GM13977 (cell line): ENCODE measurements around the gene ADAMTS9.

ENCODE experiments used
- DNase-seq: peaks from one replicate; pipeline ENCODE4 v3.0.0; 2012; ENCODE audit warnings: low spot score
- CTCF ChIP-seq: IDR thresholded peaks from 2 replicates; pipeline ENCODE4 v1.5.1; 2012; ENCODE audit warnings: mild to moderate bottlenecking, control low read depth; ENCODE audit not compliant: insufficient read depth; ENCODE audit errors: extremely low read depth, missing control alignments
- in situ Hi-C: fragments of 300-500 bp; cut with MboI; formaldehyde crosslinking; loops from one replicate; pipeline ENCODE4 v1.12.0; 2022; ENCODE audit warnings: low sequenced_read_pairs, low pct_unique_long_range_greater_than_20kb, mixed read lengths, inconsistent platforms; ENCODE audit not compliant: unreplicated experiment

ADAMTS9 gene

DNA sequence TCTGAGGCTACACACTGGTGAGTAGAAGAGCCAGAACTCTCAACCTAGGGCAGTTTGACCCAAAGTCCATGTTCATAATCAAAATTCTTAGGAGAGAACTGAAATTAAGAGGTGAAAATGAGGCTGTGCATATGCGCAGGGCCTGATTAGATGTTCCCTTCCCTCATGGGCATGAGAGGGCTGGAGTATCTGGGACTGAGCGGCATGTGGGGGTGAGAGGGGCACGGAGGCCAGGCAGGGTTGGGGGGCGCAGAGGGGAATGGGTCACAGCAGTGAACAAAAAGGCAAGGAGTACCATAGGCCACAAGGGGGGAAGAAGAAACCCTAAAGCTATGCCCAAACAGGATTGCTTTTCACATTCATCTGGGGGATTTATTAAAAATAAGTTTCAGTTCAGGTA is 31.3 kb downstream of the ADAMTS9 start:
- in situ Hi-C loops, result no loop called here
- no peak for DNase-seq
- no peak for TF ChIP-seq CTCF

DNA sequence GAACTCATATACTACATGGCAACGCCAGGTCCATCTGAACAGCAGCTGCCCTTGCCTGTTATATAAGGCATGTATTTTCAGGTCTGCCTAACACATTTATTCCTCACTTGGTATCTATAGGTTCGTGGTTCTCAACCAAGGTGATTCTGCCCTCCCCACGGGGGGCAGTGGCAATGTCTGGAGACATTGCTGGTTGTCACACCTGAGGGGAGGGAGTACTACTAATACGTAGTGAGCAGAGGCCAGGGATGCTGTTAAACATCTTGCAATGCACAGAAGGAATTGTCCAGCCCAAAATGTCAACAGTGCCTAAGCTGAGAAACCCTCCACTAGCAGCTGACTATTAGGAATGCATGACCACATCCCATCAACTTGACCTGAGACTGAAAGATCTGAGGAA is 32.6 kb downstream of the ADAMTS9 start:
- TF ChIP-seq CTCF, result no peak
- DNase-seq, result no peak
- in situ Hi-C loops, result no loop called here

DNA sequence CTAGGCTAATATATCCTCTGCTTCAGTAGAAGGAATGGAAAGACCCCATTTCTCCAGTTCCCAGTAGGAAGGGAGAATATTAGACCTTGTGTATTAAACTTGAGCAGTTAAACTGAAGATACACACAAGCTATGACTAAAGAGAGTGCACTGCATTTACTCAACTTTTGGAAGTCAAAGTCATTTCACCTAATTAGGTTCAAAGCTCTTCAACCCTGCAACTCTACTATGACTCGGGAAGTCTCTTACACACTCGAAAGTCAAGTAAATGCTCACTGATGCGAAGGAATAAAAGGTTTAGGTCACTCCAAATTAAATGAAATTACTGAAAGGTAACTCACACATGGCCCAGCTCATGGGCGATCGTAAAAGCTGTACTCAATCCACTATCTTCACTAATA is 33.8 kb downstream of the ADAMTS9 start:
- in situ Hi-C loops, result no loop called here
- DNase-seq, result no peak
- no peak for TF ChIP-seq CTCF

- DNase-seq, result no peak
- no peak for TF ChIP-seq CTCF
- in situ Hi-C loops, result no loop called here
These were observed 34.7 kb downstream of the ADAMTS9 start for GRCh38 chr3:64653101-64653500.

DNA sequence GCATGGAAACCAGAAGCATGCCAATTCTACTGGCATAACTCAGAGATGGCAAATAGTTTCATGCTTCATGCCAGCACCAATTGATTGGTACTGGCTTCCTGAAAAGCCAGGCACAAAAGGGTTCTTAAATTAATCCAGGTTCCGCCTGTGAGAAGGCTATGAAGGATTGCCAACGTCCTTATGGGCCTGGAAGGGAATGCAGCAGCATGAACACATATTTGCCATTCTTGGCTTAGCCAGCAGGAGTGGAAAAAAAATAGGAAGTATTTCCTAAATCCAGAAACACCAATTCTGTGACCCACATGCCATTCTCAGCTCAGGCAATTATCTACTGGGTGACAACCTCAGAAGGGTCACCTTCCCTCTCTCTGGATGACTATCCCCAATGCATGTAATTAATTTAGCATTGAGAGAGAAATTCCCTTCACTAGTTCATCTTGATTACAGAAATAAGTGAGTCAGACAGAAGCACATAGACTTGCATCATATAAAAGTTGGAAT is 36.0 kb downstream of the ADAMTS9 start:
- no peak for DNase-seq
- no peak for TF ChIP-seq CTCF
- in situ Hi-C loops, result no loop called here

- no peak for DNase-seq
- TF ChIP-seq CTCF, result no peak
- in situ Hi-C loops, result no loop called here
These were observed 36.5 kb downstream of the ADAMTS9 start for GRCh38 chr3:64651303-64651702.

GRCh38 chr3:64650715-64651114 is 37.1 kb downstream of the ADAMTS9 start:
- no peak for DNase-seq
- no peak for TF ChIP-seq CTCF
- in situ Hi-C loops, result no loop called here
